HFF-Myc (cell line): ENCODE data around the gene KLF13.

Experiments used
- DNase-seq: peaks from one replicate; pipeline ENCODE4 v3.0.0-alpha.2; 2011; ENCODE audit warnings: low read depth; ENCODE audit errors: extremely low read depth
- H3K4me3 ChIP-seq: replicated peaks from 2 replicates; pipeline ENCODE4 v1.5.1; 2011; ENCODE audit warnings: low read depth, mild to moderate bottlenecking, control low read depth, low read length
- TF ChIP-seq, protein P1 (sequence below): IDR thresholded peaks from 2 replicates; pipeline ENCODE4 v1.5.1; 2012; ENCODE audit warnings: mild to moderate bottlenecking, low read depth, low read length, control low read depth; ENCODE audit errors: missing control alignments

Gene KLF13

DNA sequence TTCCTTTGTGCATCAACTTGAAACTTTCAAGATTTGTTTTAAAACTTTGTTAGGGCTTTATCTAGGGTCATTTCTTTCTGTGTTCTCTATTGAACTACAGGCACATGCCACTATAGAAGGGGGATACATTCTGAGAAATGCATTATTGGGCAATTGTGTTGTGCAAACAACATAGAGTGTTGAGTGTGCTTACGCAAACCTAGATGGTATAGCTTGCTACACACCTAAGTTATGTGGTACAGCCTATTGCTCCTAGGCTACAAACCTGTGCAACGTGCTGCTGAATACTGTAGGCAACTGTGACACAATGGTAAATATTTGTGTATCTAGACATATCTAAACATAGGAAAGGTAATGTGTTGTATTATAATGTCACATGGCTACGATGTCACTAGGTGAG, 33.0 kb upstream of the KLF13 start:
- H3K4me3 ChIP-seq, result no peak overlapping the region
- TF ChIP-seq, protein P1, sequence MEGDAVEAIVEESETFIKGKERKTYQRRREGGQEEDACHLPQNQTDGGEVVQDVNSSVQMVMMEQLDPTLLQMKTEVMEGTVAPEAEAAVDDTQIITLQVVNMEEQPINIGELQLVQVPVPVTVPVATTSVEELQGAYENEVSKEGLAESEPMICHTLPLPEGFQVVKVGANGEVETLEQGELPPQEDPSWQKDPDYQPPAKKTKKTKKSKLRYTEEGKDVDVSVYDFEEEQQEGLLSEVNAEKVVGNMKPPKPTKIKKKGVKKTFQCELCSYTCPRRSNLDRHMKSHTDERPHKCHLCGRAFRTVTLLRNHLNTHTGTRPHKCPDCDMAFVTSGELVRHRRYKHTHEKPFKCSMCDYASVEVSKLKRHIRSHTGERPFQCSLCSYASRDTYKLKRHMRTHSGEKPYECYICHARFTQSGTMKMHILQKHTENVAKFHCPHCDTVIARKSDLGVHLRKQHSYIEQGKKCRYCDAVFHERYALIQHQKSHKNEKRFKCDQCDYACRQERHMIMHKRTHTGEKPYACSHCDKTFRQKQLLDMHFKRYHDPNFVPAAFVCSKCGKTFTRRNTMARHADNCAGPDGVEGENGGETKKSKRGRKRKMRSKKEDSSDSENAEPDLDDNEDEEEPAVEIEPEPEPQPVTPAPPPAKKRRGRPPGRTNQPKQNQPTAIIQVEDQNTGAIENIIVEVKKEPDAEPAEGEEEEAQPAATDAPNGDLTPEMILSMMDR, result no peak
- no peak for DNase-seq

GRCh38 chr15:31294067-31294466, 32.6 kb upstream of the KLF13 start:
- H3K4me3 ChIP-seq, result no peak overlapping the region
- TF ChIP-seq, protein P1, result no peak

DNA sequence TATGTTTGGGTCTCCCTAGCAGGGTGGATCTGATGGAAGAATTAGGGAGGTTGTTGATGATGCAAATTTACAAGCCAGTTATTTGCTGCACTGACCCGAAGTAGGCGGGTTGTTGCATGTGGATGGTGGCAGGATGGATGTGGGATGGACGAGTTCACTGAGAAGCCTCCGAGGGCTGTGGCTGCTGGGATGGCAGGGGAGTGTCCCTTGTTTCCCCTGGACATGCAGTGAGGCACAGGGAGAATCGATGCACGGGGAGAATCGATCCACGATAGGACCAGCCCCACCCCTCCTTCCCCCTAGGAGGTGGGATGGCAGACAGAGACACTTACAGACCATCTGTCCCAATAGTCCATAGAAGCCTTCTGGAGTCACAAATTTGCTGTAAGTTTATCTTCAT, 31.0 kb upstream of the KLF13 start:
- TF ChIP-seq, protein P1, result no peak
- no peak overlapping the region for H3K4me3 ChIP-seq
- no peak for DNase-seq

More at GRCh38 chr15:31294067-31294466, 32.6 kb upstream of the KLF13 start:
- no peak for DNase-seq

GRCh38 chr15:31296219-31296645, 30.4 kb upstream of the KLF13 start:
- H3K4me3 ChIP-seq, result no peak overlapping the region
- TF ChIP-seq, protein P1, result no peak
- DNase-seq, result no peak

GRCh38 chr15:31296646-31297574, 29.7 kb upstream of the KLF13 start:
- DNase-seq, result no peak

DNA sequence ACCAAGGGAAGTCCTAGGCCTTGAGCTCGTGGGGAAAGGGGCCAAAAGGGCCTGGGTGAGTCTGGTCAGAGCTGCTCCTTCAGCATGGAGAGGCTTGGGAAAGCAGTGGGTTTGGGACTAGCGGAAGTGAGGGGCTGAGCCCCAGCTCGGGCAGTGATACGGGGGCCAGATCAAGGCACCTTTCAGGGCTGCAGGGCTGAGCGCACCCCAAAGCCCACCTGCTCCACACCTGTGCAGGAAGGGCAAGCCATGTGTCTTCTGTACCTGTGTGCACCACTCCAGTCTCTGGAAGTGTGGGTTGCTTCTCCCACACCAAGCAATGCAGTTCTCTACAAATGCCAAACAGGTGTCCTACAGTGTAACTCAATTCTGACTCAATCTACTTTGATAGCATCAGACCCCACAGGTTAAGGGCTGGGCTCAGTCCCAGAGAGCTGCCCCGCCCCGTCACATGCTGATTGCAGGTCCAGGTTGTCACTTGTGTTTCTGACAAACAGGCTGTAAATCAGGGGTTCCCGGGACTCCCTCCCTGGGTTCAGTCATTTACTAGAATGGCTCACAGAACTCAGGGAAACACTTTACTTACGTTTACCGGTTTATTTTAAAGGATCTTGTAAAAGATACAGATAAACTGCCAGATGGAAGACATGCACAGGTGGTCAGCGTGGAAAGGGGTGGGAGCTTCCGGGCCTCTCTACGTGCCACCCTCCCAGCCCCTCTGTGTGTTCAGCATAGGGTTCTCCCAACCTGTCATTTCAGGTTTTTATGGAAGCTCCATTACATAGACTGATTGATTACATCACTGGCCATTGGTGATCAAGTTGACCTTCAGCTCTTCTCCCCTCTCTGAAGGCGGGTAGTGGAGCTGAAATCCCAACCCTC, 28.8 kb upstream of the KLF13 start:
- no peak overlapping the region for H3K4me3 ChIP-seq
- TF ChIP-seq, protein P1, result no peak
- no peak for DNase-seq

More at GRCh38 chr15:31296646-31297574, 29.7 kb upstream of the KLF13 start:
- no peak overlapping the region for H3K4me3 ChIP-seq
- TF ChIP-seq, protein P1, result no peak
